GM21381 (cell line): ENCODE measurements around the gene ARHGEF17.
"Not testable (repeated sequence)": the region's sequence is repeated elsewhere in the genome, so short reads cannot be mapped to it uniquely, and the experiment has no call there.

Source experiments
- ATAC-seq: cut with Tn5 transposase; IDR thresholded peaks from one replicate; pipeline ENCODE4 v1.9.1; 2021; ENCODE audit warnings: mild to moderate bottlenecking, moderate library complexity; ENCODE audit not compliant: unreplicated experiment

Gene ARHGEF17

DNA sequence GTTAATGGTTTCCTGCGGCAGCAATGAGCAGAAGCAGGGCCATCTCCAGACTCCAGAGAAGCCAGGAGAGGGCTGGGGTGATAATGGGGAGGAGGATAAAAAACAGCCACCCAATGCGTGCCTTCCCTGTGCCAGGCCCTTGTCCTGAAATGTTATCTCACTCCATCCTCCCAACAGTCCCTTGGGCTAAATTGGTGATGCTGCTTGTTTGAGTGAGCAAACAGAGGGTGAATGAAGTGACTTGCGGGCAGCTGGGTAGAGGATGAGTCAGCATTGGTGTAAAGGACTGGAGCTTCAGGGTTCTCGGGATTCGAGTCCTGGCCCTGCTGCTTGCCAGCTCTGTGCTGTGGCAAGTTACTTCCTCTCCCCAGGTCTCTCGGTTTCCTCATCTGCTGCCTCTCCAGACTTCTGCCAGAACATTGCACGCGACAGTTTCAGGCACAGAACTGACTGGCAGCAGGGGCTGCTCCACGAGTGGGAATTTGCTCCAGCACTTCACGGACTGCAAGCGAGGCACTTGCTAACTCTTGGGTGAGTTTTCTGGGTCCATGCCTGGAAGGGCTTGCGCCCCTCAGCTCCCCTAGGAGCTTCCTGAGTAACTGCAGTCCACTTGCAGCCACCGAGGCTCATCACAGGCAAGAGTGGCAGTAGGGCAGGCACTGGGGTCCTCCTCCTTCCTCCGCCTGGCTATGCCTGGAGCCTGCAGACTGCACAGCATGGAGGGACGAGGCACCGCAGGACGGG is 36.0 kb upstream of the ARHGEF17 start, which contains the start of gene P2RY6:
P2RY6 (plus strand) TSS at position 403 of the 744 bp plus-strand sequence. CDS start 24,181 bp downstream, outside the sequence.
- no peak for ATAC-seq

DNA sequence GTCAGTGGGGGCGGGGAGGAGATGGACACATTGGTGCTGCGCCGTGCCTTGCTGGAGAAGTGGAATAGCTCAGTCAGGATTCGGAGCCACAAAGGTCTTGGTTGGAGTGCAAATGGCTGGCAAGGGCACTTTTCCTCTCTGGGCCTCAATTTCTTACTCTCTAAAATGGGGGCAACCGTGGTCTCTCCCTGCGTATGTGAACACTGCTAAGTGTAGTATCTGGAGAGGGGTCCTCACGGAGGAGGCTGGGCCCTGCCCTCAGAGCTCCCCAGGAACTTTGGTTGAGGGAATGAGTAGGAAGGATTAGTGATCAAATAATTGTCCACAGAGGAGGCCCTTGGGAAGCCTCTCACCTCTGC is 35.4 kb upstream of the ARHGEF17 start:
- ATAC-seq, result no peak

DNA sequence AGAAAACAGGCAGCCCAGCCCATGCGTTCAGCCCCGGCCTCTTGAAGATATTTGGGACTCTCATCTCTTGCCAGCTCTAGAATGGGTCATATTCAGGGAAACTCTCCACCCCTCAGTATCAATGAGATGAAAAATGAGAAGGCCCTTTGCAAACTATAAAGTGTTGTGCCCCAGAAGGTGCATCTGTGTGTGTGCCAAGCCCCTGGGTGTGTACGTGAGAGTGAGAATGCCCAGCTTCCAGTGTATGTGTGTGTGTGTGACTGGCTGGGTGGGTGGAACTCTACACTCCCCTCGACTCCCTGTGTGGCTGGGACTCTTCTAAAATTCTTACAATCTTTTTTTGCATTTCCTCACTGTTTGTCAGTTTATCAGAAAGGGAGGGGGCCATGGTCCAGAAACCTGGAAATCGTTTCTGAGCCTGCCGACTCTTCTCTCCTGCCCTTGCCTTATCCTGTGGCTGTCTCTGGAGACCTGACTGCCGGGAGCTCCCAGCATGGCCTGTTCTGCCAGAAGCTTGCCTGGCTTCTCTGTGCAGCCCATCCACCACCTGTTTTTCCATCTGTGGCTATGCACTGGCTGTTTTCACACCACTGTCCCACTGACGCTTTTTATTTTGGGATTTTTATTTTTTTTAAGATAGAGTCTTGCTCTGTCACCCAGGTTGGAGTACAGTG is 34.7 kb upstream of the ARHGEF17 start:
- ATAC-seq, result no peak

DNA sequence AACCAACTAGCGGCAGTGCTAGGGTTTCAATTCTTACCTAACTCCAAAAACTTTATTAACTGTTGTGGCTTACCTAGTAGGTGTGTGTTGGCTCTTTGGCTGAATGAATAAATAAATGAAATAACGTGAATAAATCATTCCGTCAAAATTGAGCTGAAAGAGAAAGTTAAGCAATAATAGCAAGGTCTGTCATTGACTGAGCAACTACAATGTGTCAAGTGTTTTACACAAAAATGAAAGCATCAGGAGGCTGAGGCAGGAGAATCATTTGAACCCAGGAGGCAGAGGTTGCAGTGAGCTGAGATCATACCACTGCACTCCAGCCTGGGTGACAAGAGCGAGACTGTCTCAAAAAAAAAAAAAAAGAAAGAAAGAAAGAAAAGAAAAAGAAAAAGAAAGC is 33.9 kb upstream of the ARHGEF17 start:
- ATAC-seq, result not testable (repeated sequence)

DNA sequence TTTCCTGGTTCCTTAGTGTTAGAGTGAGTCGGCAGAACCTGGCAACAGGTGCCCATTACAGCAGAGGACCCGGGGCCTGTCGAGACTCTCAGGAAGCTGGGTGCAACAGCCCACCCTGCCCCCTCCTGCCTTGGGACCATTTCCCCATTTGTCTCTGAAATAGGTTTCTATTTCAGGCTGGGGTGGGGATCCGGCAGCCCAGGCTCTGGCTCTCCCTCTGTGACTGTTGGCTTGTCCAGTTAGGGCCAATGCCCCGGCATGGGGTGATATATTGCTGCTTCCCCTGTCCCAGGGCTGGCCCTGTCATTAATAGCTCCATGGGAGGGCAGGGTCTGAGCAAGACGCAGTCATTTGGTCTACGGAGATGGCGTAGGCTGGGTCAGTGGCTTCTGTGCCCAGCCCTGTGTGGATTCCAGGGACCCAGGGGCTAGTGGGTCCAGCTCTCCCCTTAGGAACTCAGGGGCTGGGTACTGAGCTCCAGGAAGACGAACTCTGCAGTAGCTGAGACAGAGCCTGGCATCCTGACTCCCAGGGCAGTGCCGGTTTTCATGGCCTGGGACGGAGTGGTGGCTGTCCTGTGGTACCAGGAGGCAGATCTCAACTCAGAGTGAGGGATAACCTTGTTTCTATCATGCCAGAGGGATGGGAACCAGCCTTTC is 33.2 kb upstream of the ARHGEF17 start:
- ATAC-seq, result no peak

DNA sequence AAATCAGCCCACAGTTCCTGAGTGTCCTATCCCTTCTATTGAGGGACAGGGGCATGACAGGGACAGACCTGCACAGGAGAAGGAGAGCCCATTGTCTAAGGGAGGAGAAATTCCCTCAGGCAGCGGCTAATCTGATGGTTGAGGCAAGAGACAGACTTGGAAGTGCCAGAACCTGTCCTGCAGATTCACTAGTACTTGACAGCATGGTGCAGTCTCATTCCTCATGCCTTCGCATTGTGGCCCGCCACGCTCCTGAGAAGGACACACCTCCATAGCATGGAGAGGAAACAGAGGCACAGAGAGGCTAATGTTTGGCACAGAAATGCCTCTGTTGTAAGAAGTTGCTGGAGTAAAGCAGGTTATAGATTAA is 32.7 kb upstream of the ARHGEF17 start:
- no peak for ATAC-seq

DNA sequence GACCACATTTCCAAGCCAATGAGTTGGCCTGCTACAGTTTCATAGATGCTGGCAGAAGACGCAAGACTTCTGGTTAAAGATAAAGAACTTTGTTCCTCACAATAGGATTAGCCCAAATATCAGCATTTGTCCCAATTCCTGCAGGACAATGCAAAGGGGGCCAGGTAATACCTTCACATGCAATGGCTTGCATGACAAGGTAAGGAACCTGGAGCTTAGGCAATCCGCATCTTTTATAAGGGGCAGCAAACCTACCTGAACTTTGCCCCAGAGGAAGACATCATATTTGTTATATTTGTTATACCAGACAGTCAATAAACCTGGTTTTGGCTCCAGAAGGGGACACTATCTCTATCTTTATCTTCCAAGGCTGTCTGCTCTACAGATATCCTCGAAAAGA is 30.6 kb upstream of the ARHGEF17 start:
- no peak for ATAC-seq

DNA sequence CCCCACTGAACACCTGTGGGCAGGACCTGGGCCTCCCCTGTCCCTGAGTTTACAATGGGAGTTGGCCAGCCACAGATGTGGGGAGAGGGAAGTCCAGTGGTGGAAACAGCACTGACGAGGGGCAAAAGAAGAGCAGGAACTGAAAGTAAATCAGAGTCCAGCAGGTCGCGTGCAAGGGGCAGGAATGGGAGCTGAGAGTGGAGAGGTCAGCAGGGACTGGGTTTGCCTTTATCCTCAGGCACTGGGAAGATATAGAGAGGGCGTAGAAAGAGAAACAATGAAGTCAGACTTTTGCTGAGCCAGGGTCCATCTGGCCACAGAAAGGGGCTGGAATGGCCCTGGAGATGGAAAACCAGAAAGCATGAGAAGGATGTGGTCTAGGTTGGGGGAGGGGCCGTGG is 27.4 kb upstream of the ARHGEF17 start:
- no peak for ATAC-seq

DNA sequence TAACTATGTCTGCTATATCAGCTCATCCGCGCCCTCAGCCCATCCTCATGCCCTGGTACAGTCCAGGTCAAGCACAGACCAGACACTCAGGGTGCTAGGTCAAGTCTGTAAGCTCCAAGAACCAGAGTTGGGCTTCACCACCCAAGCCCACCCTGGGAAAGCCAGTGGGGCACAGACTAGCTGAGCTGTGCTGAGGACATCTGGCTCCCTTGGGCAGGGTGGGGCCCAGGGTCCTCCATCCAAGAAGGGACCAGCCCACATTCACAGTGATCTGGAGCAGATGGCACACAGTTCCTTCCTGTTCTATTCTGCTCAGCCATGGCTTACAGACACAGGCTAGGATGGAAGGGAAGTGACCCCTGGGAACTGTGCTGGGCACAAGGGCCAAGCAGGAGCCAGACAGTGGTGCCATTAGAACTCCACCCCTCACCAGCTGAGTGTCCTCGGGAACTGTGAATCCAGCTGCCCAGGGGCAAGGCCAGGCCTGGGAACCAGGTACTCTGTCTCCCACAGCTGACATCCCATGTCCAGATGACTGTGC is 26.8 kb upstream of the ARHGEF17 start:
- no peak for ATAC-seq

DNA sequence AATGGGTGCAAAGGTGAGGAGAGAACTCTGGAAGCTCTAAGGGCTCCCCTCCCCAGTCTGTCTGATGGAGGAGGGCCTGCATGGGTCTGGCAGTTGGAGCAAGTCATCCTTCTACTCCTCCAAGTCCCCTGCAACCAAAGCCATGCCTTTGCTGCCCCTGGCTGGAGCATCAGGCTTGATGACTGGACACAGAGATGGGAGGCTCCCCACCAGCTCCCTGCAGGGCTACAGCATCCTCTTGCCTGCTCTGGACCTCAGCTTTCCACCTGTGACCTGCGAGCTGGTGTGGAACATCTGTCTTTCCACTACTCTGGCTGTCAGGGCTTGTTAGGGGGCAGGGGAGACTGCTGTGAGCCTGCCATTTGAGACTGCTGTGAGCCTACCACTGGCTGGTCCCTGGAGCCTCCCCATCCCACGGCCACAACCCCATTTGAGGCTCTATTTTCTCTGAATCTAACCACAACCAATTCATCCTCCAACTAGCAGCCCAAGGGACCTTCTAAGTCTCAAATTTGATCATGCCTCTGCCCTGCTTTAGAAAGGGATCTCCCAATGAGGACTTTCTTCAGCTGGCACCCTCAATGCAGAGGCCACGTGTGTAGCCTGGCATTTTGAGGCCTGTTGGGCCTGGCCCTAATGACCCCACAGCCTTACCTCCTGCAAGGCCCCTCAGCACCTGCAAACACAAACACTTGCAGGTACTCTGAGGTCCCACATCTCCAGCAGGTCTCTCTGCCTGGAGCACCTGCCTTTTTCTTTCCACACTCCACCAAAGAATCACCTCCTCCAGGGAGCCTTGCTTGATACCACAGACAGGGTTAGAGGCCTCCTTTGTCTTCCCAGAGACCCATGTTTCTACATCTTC is 26.0 kb upstream of the ARHGEF17 start:
- ATAC-seq, result no peak

DNA sequence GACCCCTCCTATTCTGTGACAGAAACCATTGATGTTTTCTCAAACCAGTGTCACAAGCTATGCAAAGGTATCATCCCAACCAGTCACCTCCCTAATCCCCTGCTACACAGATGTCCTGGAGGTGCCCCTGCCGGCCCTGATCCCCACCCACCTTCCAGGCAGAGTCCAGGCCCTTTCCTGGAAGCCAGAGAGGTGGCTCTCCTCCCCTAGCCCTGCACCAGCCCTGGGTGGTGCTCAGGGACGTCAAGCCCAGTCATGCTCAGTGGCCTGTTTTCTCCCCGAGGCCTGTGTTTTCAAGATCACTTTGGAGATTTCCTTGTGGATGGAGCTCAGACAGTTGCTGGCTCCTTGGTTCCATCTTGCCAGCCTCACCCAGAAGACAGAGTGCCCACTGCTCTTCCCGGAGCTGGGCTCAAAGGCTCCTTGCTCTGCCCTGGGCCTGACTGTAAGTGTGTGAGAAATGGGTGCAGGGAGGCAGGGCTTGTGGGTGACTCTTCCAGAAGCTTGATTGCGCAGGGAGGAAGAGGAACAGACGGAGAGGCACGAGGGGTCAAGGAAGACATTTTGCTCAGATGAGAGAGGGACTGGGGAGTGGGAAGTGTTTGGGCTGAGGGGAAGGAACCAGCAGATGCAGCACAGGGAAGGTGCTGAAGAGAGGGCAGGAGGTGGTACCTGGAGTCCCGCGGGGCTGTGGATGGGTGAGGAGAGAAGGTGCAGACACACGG is 24.6 kb upstream of the ARHGEF17 start:
- ATAC-seq, result no peak

DNA sequence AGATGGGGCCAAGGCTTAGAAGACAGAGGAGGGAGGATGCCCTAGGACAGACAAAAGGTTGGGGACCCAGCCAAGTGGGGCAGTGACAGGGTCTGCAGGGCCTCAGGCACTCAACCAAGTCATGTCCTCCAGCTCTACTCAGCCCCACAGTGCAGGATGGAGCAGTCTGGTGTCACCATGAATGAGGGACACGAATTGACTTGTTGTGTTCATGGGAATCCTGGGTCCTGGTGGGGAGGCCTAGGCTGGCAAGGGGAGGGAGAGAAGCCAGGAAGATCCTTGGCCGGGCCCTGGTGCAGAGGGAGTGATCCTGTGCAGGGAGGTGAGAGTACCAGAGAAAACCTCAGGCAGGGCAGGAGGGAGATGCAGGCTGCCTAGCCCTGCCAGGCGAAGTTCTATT is 24.0 kb upstream of the ARHGEF17 start:
- ATAC-seq, result no peak

DNA sequence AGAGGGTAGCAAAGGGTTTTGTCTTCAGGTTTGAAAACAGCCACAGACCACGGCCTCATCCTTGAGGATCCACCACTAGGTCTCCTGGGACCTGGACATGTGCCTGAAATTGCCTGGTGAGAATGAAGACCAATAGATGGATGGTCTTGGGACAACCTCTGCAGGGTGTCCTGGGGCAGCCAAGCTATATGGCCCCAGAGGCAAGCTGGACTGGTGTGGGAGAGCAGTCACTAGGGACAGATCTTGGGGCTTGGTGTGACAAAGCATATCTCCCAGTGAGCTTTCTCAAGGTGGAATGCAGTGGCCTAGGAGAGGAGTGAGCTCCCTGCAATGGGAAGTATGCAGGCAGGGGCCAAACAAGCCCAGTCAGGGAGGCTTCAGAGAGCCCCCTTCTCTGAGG is 22.4 kb upstream of the ARHGEF17 start:
- no peak for ATAC-seq

DNA sequence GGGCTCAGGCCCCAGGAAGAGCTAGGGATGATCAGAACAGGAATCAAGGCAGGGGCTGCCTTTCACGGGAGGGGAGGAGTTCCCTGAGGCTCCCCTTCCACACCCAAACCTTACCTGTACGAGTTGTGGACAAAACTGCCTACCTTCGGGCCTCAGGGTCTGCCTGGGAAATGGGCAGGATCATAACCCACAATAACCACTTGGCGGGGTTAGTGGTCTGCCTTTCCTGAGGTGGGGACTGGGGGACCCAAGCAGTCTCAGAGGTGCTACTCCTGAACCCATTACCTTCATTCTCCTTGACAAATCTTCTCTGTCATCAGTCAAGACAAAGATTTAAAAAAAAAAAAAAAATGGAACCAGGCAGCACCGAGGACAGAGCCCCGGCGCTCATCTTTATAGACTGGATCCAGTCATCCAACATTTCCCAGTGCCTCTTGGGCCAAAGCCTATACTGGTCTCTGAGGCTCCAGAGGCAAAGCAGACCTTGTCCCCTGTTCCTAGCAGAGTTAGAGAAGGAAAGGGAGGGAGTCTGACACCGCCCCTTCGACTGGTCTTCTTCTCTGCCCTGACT is 21.8 kb upstream of the ARHGEF17 start:
- ATAC-seq, result no peak

DNA sequence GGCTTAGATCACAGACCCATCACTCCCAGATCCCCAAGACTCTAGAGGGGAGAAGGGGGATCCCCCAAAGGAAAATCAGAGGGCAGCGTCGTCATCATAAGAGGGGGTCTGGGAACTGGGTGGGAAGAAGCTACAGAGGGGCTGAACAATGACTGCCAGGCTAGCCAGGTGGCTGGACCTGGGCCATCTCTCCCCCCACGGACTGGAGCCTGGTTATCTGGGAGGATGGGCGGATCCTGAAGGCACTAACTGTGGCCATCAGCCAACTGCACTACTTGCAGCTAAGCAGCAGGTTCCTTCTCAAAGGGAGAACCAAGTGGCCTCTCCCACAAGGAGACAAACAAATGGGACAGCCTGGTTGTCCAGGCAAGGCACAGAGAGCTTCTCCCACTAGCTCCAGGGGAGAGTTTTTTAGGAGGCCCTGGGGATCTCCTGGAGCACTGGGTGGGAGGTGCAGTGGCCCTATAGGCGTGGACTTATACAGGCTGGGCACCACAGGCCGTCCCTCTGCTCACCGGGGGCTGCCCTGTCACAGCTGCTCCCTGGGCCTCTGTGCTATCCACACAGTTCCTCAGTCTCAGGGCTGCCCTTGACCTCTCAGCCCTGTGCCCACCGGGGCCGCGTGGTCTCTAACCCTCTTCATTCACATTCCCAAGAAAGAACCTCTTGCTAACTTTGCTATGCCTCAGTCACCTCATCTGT is 20.5 kb upstream of the ARHGEF17 start:
- ATAC-seq, result no peak

DNA sequence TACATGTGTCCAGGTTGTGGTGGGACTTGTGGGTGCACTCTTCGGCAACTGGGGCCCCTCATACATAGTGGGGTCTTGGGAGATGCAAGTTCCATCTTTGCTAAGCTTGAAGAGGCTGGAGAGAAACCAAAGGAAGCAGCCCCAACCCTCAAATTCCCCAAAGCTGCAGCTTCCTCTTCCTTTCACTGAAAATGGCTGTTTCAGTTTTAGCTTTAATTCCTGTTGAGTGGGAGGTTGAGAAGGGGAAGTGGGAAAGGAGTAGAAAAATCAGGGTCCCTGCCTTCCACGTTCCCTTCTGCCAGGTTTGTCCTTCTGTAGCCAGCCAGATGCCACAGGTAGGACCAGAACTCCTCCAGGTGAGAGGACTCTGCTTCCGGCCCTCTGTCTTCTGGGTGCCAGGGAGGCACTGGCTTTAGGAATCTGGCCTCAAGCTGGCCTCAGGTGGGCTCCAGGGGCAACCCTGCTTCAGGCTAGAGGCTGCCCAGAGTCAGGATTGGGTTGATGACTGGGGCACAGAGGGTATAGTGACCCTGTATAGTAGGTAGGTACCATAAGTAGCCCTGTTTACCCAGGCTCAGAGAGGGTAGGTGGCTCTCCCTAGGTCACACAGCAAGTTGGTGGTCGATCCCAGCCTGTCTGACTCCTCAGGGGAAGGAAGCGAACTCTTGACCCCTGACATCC is 19.7 kb upstream of the ARHGEF17 start:
- no peak for ATAC-seq

DNA sequence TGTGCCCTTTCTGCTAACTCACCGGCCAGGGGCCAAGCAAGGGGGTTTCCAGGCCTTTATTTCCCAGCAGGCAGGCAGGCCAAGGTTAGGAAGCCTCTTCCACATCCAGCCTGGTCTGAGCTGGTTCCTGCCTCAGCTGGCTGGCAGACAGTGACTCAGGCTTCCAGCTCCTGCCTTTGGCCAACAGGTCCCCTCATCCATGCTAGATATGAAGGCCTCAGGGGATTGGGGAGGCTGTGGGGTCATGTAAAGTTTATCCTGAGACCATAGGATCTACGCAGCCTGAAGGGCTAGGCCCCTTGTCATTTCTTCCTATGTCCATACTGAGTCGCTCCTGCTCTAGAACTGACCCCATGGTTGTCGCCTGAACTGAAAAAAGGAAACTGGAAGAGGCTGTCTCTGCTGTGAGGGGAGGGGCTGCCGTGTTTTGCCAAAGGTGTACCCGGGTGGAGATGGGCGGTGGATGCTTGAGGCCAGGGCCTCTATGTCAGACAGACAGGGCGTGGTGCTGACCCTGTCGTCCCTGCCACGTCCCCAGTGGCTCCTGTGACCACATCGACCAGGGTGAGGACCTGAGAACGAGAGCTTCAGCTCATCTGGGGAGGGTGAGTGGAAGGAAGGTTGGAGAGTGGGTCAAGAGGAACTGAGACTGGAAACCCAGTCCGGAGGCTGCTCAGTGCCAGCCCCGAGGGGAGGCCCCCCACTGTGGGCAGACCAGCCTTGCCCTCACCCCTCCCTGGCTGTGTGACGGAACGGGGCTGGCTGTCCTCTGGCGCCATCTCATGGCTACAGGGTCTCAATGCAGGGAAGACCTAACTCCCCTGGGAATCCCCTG is 19.0 kb upstream of the ARHGEF17 start:
- peak; percentile 67 for ATAC-seq

DNA sequence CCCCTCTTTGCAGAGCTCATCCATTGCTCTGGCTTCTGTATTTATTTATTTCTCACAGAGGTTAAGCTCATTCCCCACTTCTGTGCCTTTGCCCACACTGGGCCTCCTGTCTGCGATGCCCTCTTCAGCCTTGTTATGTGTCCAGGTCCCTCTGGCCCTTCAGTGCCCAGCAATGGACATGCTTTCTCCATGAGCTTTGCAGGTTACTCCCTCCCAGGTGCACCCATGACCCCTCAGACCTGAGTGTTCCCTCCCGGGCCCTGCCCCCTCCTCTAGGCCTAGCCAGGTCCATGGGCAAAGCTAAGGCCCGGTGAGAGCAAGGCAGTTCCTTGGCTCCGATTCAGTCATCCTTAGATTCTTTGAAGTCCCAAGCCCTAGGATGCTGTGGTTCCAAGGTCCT is 17.5 kb upstream of the ARHGEF17 start:
- ATAC-seq, result no peak
